Endodermal cell (in vitro differentiated cells): Measurements from ENCODE around the gene RHCE. TPM values are rescaled to one million over a fixed set of nuclear protein-coding genes. Genes with fewer than 3 reads are reported as not detected.
"Not testable (repeated sequence)": the region's sequence is repeated elsewhere in the genome, so short reads cannot be mapped to it uniquely, and the experiment has no call there.

ENCODE experiments used
- DNase-seq: peaks from one replicate; pipeline ENCODE4 v3.0.0-alpha.2; 2017
- H3K27ac ChIP-seq: 2 replicates; pipeline ENCODE4 v1.5.1; 2013; ENCODE audit warnings: mild to moderate bottlenecking, low read depth, low read length, moderate library complexity
- H3K27me3 ChIP-seq: 2 replicates; pipeline ENCODE4 v1.6.1; 2013; ENCODE audit warnings: mild to moderate bottlenecking, low read length, moderate library complexity; ENCODE audit not compliant: insufficient read depth, control insufficient read depth, poor library complexity, severe bottlenecking
- H3K36me3 ChIP-seq: 2 replicates; pipeline ENCODE4 v1.7.0; 2013; ENCODE audit warnings: mild to moderate bottlenecking, low read length, moderate library complexity; ENCODE audit not compliant: control insufficient read depth, insufficient read depth
- H3K4me1 ChIP-seq: one replicate; pipeline ENCODE4 v1.7.0; 2013; ENCODE audit warnings: low read length; ENCODE audit not compliant: control insufficient read depth, insufficient read depth
- H3K4me3 ChIP-seq: 2 replicates; pipeline ENCODE4 v1.5.1; 2013; ENCODE audit warnings: mild to moderate bottlenecking, low read length, moderate library complexity
- H3K9ac ChIP-seq: 2 replicates; pipeline ENCODE4 v1.6.1; 2013; ENCODE audit warnings: mild to moderate bottlenecking, low read length, moderate library complexity; ENCODE audit not compliant: poor library complexity, severe bottlenecking; ENCODE audit errors: extremely low read depth
- H3K9me3 ChIP-seq: 2 replicates; pipeline ENCODE4 v1.6.1; 2013; ENCODE audit warnings: mild to moderate bottlenecking, low read length, moderate library complexity; ENCODE audit not compliant: control insufficient read depth
- H3K27ac Mint-ChIP-seq: 2 replicates; pipeline ENCODE4 v1.8.0; 2020; ENCODE audit warnings: mixed read lengths
- H3K27me3 Mint-ChIP-seq: 2 replicates; pipeline ENCODE4 v1.8.0; 2021; ENCODE audit warnings: mild to moderate bottlenecking, mixed read lengths; ENCODE audit not compliant: insufficient read depth
- H3K36me3 Mint-ChIP-seq: 2 replicates; pipeline ENCODE4 v1.8.0; 2020; ENCODE audit warnings: low read depth, mixed read lengths
- H3K4me1 Mint-ChIP-seq: 2 replicates; pipeline ENCODE4 v1.8.0; 2020; ENCODE audit warnings: mixed read lengths
- H3K4me3 Mint-ChIP-seq: 2 replicates; pipeline ENCODE4 v1.8.0; 2020; ENCODE audit warnings: mild to moderate bottlenecking, moderate library complexity, mixed read lengths
- H3K9me3 Mint-ChIP-seq: 2 replicates; pipeline ENCODE4 v1.8.0; 2020; ENCODE audit warnings: mild to moderate bottlenecking, mixed read lengths
- CTCF ChIP-seq: fragments of 200-600 bp; sonication (generic); conservative IDR thresholded peaks from 2 replicates; pipeline ENCODE4 v1.5.0; 2021; ENCODE audit warnings: antibody characterized with exemption, mild to moderate bottlenecking
- WGBS, 2 experiments: methylation state at CpG; one replicate each; pipeline versions ENCODE4 v1.1.5 to v1.1.7; 2013; ENCODE audit warnings: missing lambda C conversion rate in 2 of 2, mixed read lengths in 1 of 2; ENCODE audit not compliant: insufficient coverage in 1 of 2, insufficient read length in 1 of 2; 5-methylcytosine and 5-hydroxymethylcytosine counted together
- total RNA-seq, 2 donors: library from RNA; stranded (reverse); fragmentation: NEBNext Ultra II Directional in 1 of 2; extraction: Animal tissue kit (Norgen Biotek cat#: 25700) in 1 of 2; gene quantifications; 2 replicates in 1 of 2; 3 replicates in 1 of 2; pipeline ENCODE4 v1.2.1, GENCODE V29; 2021

RHCE gene
- total RNA-seq, 2 donors from 2014 or later: 0.33 to 0.40 TPM

GRCh38 chr1:25338986-25339385, 81.6 kb downstream of the RHCE start:
- WGBS, 2 experiments: 16 to 21% methylated on average over 6 of the region's 6 CpGs
- TF ChIP-seq CTCF: no peak
- H3K4me1 Mint-ChIP-seq: peaks cover 10% of the 10 kb centered on the region
- Histone ChIP-seq H3K27ac (no peak overlapping the region), H3K9ac (peak overlapping the region; percentile 69), H3K36me3 (peaks cover 25% of the 10 kb centered on the region), H3K4me1 (no peaks in the 10 kb centered on the region), H3K27me3 (no peaks in the 10 kb centered on the region), H3K9me3 (no peaks in the 10 kb centered on the region), H3K4me3 (peak overlapping the region; percentile 100)
- H3K9me3 Mint-ChIP-seq: no peaks in the 10 kb centered on the region
- peaks cover 24% of the 10 kb centered on the region for H3K36me3 Mint-ChIP-seq
- H3K27me3 Mint-ChIP-seq: no peaks in the 10 kb centered on the region
- peak overlapping the region; percentile 93 for H3K27ac Mint-ChIP-seq
- DNase-seq: no peak
- H3K4me3 Mint-ChIP-seq: peak overlapping the region; percentile 80

- no peaks in the 10 kb centered on the region for H3K4me1 ChIP-seq
- Mint-ChIP-seq H3K36me3 (peaks cover 18% of the 10 kb centered on the region), H3K9me3 (no peaks in the 10 kb centered on the region), H3K27me3 (no peaks in the 10 kb centered on the region), H3K4me3 (peak within 1 kb of the TSS; percentile 80), H3K27ac (peak within 1 kb of the TSS; percentile 93), H3K4me1 (peaks cover 10% of the 10 kb centered on the region)
- no peaks in the 10 kb centered on the region for H3K27me3 ChIP-seq
- TF ChIP-seq CTCF: no peak
- peak; percentile 97 for DNase-seq
- H3K27ac ChIP-seq: peak within 1 kb of the TSS; percentile 90
- no peaks in the 10 kb centered on the region for H3K9me3 ChIP-seq
- peak within 1 kb of the TSS; percentile 69 for H3K9ac ChIP-seq
- WGBS, 2 experiments: 0% methylated on average over 26 to 70 of the region's 75 CpGs
- H3K4me3 ChIP-seq: peak within 1 kb of the TSS; percentile 100
- peaks cover 19% of the 10 kb centered on the region for H3K36me3 ChIP-seq
These were observed 82.2 kb downstream of the RHCE start, which contains the start of gene TMEM50A for GRCh38 chr1:25338188-25338981. TSS of gene TMEM50A (plus strand) at chr1:25338334. CDS start at chr1:25340487, 2,153 bp downstream.

GRCh38 chr1:25337483-25338187, 83.0 kb downstream of the RHCE start:
- not testable (repeated sequence) for H3K27me3 ChIP-seq, H3K27ac ChIP-seq, H3K9me3 ChIP-seq, H3K9me3 Mint-ChIP-seq, H3K27me3 Mint-ChIP-seq, H3K4me1 ChIP-seq
- peak overlapping the region; percentile 80 for H3K4me3 Mint-ChIP-seq
- 0% methylated on average over 4 to 9 of the region's 39 CpGs for WGBS, 2 experiments
- DNase-seq: peak; percentile 62
- H3K27ac Mint-ChIP-seq: peak overlapping the region; percentile 77
- peaks cover 10% of the 10 kb centered on the region for H3K4me1 Mint-ChIP-seq
- Histone ChIP-seq H3K9ac (peak overlapping the region; percentile 6), H3K36me3 (peaks cover 12% of the 10 kb centered on the region), H3K4me3 (peak overlapping the region; percentile 100)
- H3K36me3 Mint-ChIP-seq: peaks cover 11% of the 10 kb centered on the region
